HEK293 (cell line): ENCODE measurements around the gene CRYBB3.
"Not testable (repeated sequence)": the region's sequence is repeated elsewhere in the genome, so short reads cannot be mapped to it uniquely, and the experiment has no call there.

Experiments used
- CTCF ChIP-seq: fragments of 450-650 bp; formaldehyde crosslinking; IDR thresholded peaks from 2 replicates; pipeline ENCODE4 v1.5.1; 2016; ENCODE audit warnings: missing biosample characterization, missing genetic modification characterization
- MYNN ChIP-seq: fragments of 450-650 bp; formaldehyde crosslinking; IDR thresholded peaks from 2 replicates; pipeline ENCODE4 v1.5.1; 2016; ENCODE audit warnings: missing biosample characterization, missing genetic modification characterization, borderline replicate concordance
- ZFP37 ChIP-seq: fragments of 450-650 bp; formaldehyde crosslinking; IDR thresholded peaks from 2 replicates; pipeline ENCODE4 v1.5.1; 2016; ENCODE audit warnings: missing biosample characterization, missing genetic modification characterization
- ZNF23 ChIP-seq: fragments of 450-650 bp; formaldehyde crosslinking; IDR thresholded peaks from 2 replicates; pipeline ENCODE4 v1.5.1; 2016; ENCODE audit warnings: missing biosample characterization, missing genetic modification characterization, borderline replicate concordance
- ZNF274 ChIP-seq, 2 experiments: fragments of 200-500 bp in 1 of 2; fragments of 450-650 bp in 1 of 2; sonication (Bioruptor generic) in 1 of 2; formaldehyde crosslinking in 1 of 2; IDR thresholded peaks; 2 replicates each; pipeline versions ENCODE4 v1.5.1 to v1.6.1; 2014 to 2016; ENCODE audit warnings: borderline replicate concordance in 1 of 2, inconsistent platforms in 1 of 2, low read length in 1 of 2, missing biosample characterization in 1 of 2, missing genetic modification characterization in 1 of 2
- ZNF571 ChIP-seq: fragments of 450-650 bp; formaldehyde crosslinking; IDR thresholded peaks from 2 replicates; pipeline ENCODE4 v1.5.0; 2017; ENCODE audit warnings: missing biosample characterization, missing genetic modification characterization
- ZNF660 ChIP-seq: fragments of 450-650 bp; IDR thresholded peaks from 2 replicates; pipeline ENCODE4 v1.5.1; 2018; ENCODE audit warnings: missing biosample characterization, mild to moderate bottlenecking, missing genetic modification characterization
- ZNF707 ChIP-seq: fragments of 450-650 bp; formaldehyde crosslinking; IDR thresholded peaks from 2 replicates; pipeline ENCODE4 v1.5.1; 2016; ENCODE audit warnings: missing biosample characterization, missing genetic modification characterization
- ZNF747 ChIP-seq: fragments of 450-650 bp; formaldehyde crosslinking; IDR thresholded peaks from 2 replicates; pipeline ENCODE4 v1.5.1; 2016; ENCODE audit warnings: missing biosample characterization, missing genetic modification characterization
- ZNF843 ChIP-seq: fragments of 450-650 bp; formaldehyde crosslinking; IDR thresholded peaks from 2 replicates; pipeline ENCODE4 v1.5.1; 2016; ENCODE audit warnings: missing biosample characterization, missing genetic modification characterization
- TF ChIP-seq, protein P1 (sequence below): sonication (generic); formaldehyde crosslinking; IDR thresholded peaks from 2 replicates; pipeline ENCODE4 v1.8.1; 2022; ENCODE audit warnings: mild to moderate bottlenecking, moderate library complexity, missing genetic modification reagents
- TF ChIP-seq, protein P2 (sequence below): fragments of 450-650 bp; formaldehyde crosslinking; IDR thresholded peaks from 2 replicates; pipeline ENCODE4 v1.5.1; 2016; ENCODE audit warnings: missing biosample characterization, missing genetic modification characterization, borderline replicate concordance
- TF ChIP-seq, protein P3 (sequence below): fragments of 450-650 bp; formaldehyde crosslinking; IDR thresholded peaks from 2 replicates; pipeline ENCODE4 v1.5.1; 2016; ENCODE audit warnings: missing biosample characterization, missing genetic modification characterization
- TF ChIP-seq, protein P4 (sequence below): fragments of 450-650 bp; formaldehyde crosslinking; IDR thresholded peaks from 2 replicates; pipeline ENCODE4 v1.5.1; 2016; ENCODE audit warnings: missing biosample characterization, missing genetic modification characterization

DNA sequence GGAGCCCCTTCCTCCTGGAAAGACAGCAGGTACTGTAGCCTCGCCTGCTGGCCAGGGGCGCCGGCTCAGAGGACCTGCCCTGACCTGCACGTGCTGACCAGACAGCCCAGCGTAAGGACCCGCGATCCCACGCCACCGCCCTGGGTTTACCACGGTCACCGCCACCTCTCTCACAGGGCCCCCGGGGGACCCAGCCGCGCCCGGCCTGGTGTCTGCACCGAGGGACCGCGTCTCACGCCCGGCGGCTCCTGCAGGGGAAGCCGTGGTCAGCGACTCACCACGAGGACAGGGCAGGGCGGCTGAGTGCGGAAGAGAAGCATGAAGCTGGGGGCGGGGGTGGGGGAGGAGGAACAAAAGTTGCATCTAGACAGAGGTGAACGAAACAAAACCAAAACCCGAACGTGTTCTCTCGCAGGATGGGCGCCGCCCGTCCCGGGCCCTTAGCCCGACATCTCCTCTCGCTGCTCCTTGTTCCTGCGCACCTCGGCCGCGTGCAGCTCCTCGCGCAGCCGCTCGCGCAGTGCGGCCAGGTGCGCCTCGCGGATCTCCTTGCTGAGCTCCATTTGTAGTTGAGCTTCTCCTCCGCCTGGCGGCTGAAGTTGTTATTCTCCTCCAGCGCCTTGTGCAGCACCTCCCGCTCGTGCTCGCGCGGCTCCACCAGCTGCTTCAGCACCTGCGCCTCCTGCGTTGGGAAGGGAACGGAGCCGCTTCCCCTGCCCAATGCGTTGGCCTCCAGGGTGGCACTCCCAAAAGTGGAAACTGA is 20.6 kb upstream of the CRYBB3 start:
- TF ChIP-seq, protein P1, sequence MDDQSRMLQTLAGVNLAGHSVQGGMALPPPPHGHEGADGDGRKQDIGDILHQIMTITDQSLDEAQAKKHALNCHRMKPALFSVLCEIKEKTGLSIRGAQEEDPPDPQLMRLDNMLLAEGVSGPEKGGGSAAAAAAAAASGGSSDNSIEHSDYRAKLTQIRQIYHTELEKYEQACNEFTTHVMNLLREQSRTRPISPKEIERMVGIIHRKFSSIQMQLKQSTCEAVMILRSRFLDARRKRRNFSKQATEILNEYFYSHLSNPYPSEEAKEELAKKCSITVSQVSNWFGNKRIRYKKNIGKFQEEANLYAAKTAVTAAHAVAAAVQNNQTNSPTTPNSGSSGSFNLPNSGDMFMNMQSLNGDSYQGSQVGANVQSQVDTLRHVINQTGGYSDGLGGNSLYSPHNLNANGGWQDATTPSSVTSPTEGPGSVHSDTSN (CRISPR knock-in tag), result not testable (repeated sequence)
- not testable (repeated sequence) for TF ChIP-seq CTCF (tag by site-specific recombination); ZNF274 (IDR thresholded peaks at IDR 0.05; ENCODE audit: low read length); ZNF274 (tag by site-specific recombination; IDR thresholded peaks at IDR 0.05; ENCODE audit: borderline replicate concordance); ZNF843; MYNN (tag by site-specific recombination); ZNF747 (tag by site-specific recombination); ZNF571; ZFP37 (tag by site-specific recombination); ZNF707; ZNF23 (tag by site-specific recombination); ZNF660 (tag by site-specific recombination)
- TF ChIP-seq, protein P2, sequence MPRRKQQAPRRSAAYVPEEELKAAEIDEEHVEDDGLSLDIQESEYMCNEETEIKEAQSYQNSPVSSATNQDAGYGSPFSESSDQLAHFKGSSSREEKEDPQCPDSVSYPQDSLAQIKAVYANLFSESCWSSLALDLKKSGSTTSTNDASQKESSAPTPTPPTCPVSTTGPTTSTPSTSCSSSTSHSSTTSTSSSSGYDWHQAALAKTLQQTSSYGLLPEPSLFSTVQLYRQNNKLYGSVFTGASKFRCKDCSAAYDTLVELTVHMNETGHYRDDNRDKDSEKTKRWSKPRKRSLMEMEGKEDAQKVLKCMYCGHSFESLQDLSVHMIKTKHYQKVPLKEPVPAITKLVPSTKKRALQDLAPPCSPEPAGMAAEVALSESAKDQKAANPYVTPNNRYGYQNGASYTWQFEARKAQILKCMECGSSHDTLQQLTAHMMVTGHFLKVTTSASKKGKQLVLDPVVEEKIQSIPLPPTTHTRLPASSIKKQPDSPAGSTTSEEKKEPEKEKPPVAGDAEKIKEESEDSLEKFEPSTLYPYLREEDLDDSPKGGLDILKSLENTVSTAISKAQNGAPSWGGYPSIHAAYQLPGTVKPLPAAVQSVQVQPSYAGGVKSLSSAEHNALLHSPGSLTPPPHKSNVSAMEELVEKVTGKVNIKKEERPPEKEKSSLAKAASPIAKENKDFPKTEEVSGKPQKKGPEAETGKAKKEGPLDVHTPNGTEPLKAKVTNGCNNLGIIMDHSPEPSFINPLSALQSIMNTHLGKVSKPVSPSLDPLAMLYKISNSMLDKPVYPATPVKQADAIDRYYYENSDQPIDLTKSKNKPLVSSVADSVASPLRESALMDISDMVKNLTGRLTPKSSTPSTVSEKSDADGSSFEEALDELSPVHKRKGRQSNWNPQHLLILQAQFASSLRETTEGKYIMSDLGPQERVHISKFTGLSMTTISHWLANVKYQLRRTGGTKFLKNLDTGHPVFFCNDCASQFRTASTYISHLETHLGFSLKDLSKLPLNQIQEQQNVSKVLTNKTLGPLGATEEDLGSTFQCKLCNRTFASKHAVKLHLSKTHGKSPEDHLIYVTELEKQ (tag by site-specific recombination), result not testable (repeated sequence)
- TF ChIP-seq, protein P3, sequence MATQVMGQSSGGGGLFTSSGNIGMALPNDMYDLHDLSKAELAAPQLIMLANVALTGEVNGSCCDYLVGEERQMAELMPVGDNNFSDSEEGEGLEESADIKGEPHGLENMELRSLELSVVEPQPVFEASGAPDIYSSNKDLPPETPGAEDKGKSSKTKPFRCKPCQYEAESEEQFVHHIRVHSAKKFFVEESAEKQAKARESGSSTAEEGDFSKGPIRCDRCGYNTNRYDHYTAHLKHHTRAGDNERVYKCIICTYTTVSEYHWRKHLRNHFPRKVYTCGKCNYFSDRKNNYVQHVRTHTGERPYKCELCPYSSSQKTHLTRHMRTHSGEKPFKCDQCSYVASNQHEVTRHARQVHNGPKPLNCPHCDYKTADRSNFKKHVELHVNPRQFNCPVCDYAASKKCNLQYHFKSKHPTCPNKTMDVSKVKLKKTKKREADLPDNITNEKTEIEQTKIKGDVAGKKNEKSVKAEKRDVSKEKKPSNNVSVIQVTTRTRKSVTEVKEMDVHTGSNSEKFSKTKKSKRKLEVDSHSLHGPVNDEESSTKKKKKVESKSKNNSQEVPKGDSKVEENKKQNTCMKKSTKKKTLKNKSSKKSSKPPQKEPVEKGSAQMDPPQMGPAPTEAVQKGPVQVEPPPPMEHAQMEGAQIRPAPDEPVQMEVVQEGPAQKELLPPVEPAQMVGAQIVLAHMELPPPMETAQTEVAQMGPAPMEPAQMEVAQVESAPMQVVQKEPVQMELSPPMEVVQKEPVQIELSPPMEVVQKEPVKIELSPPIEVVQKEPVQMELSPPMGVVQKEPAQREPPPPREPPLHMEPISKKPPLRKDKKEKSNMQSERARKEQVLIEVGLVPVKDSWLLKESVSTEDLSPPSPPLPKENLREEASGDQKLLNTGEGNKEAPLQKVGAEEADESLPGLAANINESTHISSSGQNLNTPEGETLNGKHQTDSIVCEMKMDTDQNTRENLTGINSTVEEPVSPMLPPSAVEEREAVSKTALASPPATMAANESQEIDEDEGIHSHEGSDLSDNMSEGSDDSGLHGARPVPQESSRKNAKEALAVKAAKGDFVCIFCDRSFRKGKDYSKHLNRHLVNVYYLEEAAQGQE (tag by site-specific recombination), result not testable (repeated sequence)
- TF ChIP-seq, protein P4, sequence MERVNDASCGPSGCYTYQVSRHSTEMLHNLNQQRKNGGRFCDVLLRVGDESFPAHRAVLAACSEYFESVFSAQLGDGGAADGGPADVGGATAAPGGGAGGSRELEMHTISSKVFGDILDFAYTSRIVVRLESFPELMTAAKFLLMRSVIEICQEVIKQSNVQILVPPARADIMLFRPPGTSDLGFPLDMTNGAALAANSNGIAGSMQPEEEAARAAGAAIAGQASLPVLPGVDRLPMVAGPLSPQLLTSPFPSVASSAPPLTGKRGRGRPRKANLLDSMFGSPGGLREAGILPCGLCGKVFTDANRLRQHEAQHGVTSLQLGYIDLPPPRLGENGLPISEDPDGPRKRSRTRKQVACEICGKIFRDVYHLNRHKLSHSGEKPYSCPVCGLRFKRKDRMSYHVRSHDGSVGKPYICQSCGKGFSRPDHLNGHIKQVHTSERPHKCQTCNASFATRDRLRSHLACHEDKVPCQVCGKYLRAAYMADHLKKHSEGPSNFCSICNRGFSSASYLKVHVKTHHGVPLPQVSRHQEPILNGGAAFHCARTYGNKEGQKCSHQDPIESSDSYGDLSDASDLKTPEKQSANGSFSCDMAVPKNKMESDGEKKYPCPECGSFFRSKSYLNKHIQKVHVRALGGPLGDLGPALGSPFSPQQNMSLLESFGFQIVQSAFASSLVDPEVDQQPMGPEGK (tag by site-specific recombination), result not testable (repeated sequence)
